Measurements from ENCODE around the gene ATXN7L1.
A peak's percentile ranks its signal among the peaks of the same experiment; 100 is the strongest.

ATXN7L1 gene

DNA sequence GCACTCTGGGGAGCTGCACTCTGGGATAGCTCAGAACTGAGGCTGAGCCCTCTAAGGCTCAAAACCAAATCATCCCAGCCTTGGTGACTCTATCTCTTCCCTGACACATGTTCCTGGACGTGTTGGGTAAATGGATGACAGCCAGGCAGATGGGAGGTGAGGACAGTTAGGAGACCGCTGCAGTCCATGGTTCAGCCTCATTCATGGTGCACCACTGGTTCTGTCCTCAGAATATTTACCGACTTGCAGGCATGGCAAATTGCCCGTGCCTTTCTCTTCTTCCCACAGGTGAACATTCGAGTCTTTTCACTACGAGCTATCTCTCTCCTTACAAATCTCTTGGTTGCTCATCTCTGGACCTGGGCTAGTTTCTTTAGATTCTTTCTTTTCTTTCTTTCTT, 214.8 kb downstream of the ATXN7L1 start:
- H4K20me1 ChIP-seq (ENCODE audit: insufficient read depth, low read length): no peaks in the 10 kb centered on the region
- H3K9me3 ChIP-seq (ENCODE audit: insufficient read depth, low read length): no peaks in the 10 kb centered on the region
- no peak overlapping the region for H3K27ac ChIP-seq (ENCODE audit: low read length)
- no peak overlapping the region for H3K4me3 ChIP-seq (ENCODE audit: low read length)
- H3K27me3 ChIP-seq (ENCODE audit: low read depth, low read length): no peaks in the 10 kb centered on the region
- no peak for TF ChIP-seq CTCF (IDR thresholded peaks at IDR 0.05; ENCODE audit: low read depth, low read length)
- H3K4me2 ChIP-seq (ENCODE audit: low read length): no peak overlapping the region
- H2AFZ ChIP-seq (ENCODE audit: low read depth, low read length): no peak overlapping the region
- H3K79me2 ChIP-seq (ENCODE audit: low read length): no peaks in the 10 kb centered on the region
- H3K36me3 ChIP-seq (replicated peaks; ENCODE audit: low read depth, low read length): no peaks in the 10 kb centered on the region
- no peaks in the 10 kb centered on the region for H3K4me1 ChIP-seq (ENCODE audit: low read length)
- H3K9ac ChIP-seq (ENCODE audit: low read length): no peak overlapping the region

DNA sequence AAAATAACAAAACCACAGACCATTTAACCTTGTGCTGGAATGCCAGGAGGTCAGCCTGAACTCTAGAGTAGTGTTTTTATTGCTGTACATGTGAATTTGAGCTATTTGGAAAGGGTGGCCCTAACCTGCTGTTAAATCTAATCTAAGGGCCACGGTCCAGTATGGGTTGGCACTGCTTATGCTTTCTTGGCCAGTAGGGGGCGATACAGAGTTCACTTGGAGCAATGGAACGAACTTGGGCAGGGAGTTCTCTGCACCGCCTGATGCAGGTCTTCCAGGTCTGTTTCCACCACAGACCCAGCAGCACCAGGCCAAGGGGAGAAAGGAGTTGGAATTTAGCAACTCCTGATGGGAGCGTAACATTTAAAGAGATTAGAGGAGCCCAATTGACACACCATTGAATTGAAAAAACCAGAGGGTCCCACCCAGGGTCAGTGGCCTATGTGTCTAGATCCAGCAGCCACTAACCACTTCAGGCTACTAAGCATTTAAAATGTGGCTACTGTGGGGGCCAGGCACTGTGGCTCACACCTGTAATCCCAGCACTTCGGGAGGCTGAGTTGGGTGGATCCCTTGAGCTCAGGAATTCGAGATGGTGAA, 219.4 kb downstream of the ATXN7L1 start:
- H4K20me1 ChIP-seq (ENCODE audit: insufficient read depth, low read length): no peaks in the 10 kb centered on the region
- H3K4me3 ChIP-seq (ENCODE audit: low read length): no peak overlapping the region
- H3K4me1 ChIP-seq (ENCODE audit: low read length): no peaks in the 10 kb centered on the region
- H2AFZ ChIP-seq (ENCODE audit: low read depth, low read length): no peak overlapping the region
- TF ChIP-seq CTCF (IDR thresholded peaks at IDR 0.05; ENCODE audit: low read depth, low read length) (peak; percentile 81), EZH2phosphoT487 (IDR thresholded peaks at IDR 0.05; ENCODE audit: low read depth) (no peak)
- no peak overlapping the region for H3K27ac ChIP-seq (ENCODE audit: low read length)
- H3K4me2 ChIP-seq (ENCODE audit: low read length): no peak overlapping the region
- H3K27me3 ChIP-seq (ENCODE audit: low read depth, low read length): no peaks in the 10 kb centered on the region
- H3K9me3 ChIP-seq (ENCODE audit: insufficient read depth, low read length): no peaks in the 10 kb centered on the region
- no peak overlapping the region for H3K9ac ChIP-seq (ENCODE audit: low read length)
- H3K36me3 ChIP-seq (replicated peaks; ENCODE audit: low read depth, low read length): no peaks in the 10 kb centered on the region
- H3K79me2 ChIP-seq (ENCODE audit: low read length): no peaks in the 10 kb centered on the region

DNA sequence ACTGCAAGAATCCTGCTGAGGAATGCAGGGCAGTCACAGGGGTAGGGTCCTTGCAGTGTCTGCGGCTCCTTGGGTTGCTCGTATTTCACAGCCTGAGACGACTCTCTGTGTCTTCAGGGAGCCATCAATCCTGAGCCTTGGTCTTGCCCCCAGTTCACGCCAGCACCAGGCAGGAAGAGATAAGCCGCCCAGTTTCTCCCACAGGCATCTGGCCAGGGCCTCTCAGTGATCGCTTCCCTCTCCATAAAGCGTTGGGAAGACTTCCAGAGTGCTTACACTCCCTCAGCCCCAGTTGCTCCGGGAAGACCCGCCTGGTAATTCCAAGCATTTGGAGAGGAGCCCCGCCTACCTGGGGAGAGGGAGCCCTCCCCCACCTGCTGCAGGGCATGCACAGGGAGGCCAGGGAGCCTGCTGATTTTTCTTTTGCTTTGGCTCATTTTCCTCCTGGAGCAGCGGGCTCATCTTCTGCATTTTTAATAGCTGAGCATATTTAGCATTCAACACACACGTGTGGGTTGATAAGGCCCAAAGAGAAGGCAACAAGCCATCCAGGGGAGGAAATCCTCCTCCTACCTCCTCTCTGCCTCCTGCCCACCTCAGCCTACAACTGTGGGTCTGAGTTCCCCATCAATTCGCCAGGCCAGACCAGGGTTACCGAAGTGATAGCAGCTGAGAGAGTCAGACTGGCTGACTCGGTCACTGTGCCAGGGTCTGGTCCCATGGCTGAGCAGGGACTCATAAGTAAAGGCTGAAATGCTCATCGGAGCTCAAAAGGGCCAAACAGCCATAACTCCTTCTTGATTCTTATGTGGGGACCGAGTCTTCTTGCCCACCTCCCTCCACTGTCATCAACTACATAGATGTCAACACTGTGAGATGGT, 220.7 kb downstream of the ATXN7L1 start:
- Histone ChIP-seq H3K79me2 (ENCODE audit: low read length) (no peaks in the 10 kb centered on the region), H3K9ac (ENCODE audit: low read length) (no peak overlapping the region), H2AFZ (ENCODE audit: low read depth, low read length) (no peak overlapping the region), H4K20me1 (ENCODE audit: insufficient read depth, low read length) (no peaks in the 10 kb centered on the region), H3K4me1 (ENCODE audit: low read length) (no peaks in the 10 kb centered on the region), H3K9me3 (ENCODE audit: insufficient read depth, low read length) (no peaks in the 10 kb centered on the region), H3K4me2 (ENCODE audit: low read length) (no peak overlapping the region), H3K27ac (ENCODE audit: low read length) (no peak overlapping the region), H3K4me3 (ENCODE audit: low read length) (no peak overlapping the region), H3K27me3 (ENCODE audit: low read depth, low read length) (no peaks in the 10 kb centered on the region), H3K36me3 (replicated peaks; ENCODE audit: low read depth, low read length) (no peaks in the 10 kb centered on the region)
- TF ChIP-seq EZH2phosphoT487 (IDR thresholded peaks at IDR 0.05; ENCODE audit: low read depth): no peak
- no peak for TF ChIP-seq CTCF (IDR thresholded peaks at IDR 0.05; ENCODE audit: low read depth, low read length)

DNA sequence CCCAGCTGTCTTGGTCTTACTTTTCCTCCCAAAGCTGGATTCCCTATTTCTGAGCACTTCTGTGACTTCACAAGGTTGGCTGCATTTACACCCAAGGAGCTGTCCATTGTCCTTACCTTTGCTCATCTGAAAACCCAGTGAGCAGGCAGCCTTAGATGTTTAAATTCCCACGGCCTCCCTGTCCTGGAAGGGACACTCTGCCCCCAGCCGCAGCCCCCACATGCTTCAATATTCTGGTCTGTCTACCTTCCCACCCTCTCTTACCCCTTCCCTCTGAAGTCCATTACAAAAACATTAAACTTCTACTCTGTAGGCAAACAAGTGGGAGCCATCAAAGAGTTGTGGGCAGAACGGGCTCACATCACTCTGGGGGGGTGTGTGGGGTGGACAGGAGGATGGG, 221.3 kb downstream of the ATXN7L1 start:
- no peaks in the 10 kb centered on the region for H4K20me1 ChIP-seq (ENCODE audit: insufficient read depth, low read length)
- no peak overlapping the region for H3K27ac ChIP-seq (ENCODE audit: low read length)
- no peaks in the 10 kb centered on the region for H3K79me2 ChIP-seq (ENCODE audit: low read length)
- no peaks in the 10 kb centered on the region for H3K4me1 ChIP-seq (ENCODE audit: low read length)
- no peak overlapping the region for H3K9ac ChIP-seq (ENCODE audit: low read length)
- no peak overlapping the region for H2AFZ ChIP-seq (ENCODE audit: low read depth, low read length)
- no peak overlapping the region for H3K4me2 ChIP-seq (ENCODE audit: low read length)
- no peaks in the 10 kb centered on the region for H3K9me3 ChIP-seq (ENCODE audit: insufficient read depth, low read length)
- no peak overlapping the region for H3K4me3 ChIP-seq (ENCODE audit: low read length)
- no peaks in the 10 kb centered on the region for H3K27me3 ChIP-seq (ENCODE audit: low read depth, low read length)
- no peak for TF ChIP-seq CTCF (IDR thresholded peaks at IDR 0.05; ENCODE audit: low read depth, low read length)
- no peaks in the 10 kb centered on the region for H3K36me3 ChIP-seq (replicated peaks; ENCODE audit: low read depth, low read length)

All from OCI-LY3 (cell line).